Right renal cortex interstitium (tissue), 3 donors: ENCODE results near the gene ITGA11. TPM values are rescaled to one million over a fixed set of nuclear protein-coding genes. Genes with fewer than 3 reads are reported as not detected.

Experiments
- DNase-seq, 3 donors: peaks; one replicate each; pipeline ENCODE4 v3.0.0-alpha.2; 2013; ENCODE audit warnings: low read depth in 3 of 3, low spot score in 2 of 3
- polyA plus RNA-seq, 3 donors: library from polyadenylated mRNA; unstranded; fragments of 120-200 nt; gene quantifications; one replicate each; pipeline ENCODE4 v1.2.1, GENCODE V29; 2013; ENCODE audit not compliant: insufficient read length in 3 of 3

ITGA11 gene
- polyA plus RNA-seq, 3 donors: 2.0 to 3.9 (median 3.1) TPM

DNA sequence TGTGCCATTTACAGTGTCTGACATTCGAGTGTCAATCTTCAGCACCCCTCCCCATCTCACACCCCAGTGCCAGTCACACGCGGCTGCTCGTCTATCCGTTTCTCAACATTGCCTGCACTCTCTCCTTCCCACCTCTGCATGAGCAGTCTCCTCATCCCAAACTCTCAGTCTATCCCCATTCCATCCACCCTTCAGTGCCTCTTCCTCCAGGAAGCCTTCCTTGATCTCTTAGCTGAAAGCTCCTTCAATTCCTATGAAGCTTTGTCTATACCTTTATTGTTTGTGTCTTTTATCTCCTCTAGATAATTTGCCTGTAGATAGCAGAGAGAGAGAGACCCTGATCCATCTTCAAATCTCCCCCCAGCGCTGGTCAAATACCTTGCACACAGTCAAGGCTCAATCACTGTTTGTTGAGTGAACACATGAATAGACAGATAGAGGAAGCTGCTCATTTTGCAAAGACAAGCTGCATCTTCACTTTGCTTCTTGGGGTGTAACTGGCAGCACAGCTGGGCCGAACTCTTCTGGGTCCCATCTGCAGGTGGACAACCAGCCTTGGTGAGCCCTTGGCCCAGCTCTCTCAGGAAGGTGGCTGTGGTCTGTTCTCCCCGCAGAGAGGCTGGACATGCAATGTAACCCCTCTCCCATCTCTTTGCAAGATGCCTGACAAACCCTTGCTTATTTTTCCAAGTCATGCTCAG is 52.8 kb downstream of the ITGA11 start:
- no peak for DNase-seq

DNA sequence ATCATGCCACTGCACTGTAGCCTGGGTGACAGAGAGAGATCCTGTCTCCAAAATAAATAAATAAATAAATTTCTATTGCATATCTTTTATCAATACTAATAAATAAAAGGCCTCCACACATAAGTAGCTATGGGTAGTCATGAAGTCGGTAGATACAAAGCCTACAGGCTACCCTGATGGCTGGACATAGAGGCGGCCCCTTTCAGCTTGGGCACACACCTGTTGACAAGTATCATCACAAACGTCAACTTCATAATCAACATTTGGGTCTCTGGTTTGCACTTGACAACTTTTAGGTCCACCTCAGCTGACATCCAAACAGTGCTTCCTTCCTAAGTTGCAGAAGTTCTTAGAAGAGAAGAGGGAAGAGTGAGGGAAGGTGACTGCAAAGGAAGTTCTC is 53.4 kb downstream of the ITGA11 start:
- DNase-seq: no peak

DNA sequence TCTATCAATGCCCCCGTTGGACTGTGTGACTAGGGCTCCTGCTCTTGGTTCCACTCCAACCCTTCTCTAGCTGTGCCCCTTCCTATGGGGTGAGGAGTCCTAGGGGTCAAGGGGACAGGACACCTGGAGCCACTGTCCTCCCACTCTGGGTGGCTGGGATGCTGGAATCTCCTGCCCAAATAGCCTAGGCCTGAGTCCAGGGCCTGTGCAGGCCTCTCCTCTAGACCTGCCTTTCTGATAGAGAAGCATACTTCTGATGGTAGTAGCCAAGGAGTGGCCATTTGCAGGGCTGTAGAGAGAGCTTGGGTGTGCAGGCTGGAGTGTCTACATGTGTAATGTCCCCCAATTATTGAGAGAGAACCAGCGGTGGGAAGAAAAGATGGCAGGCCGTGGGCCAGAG is 54.2 kb downstream of the ITGA11 start:
- no peak for DNase-seq

- no peak for DNase-seq
Observed at GRCh38 chr15:68376447-68377060, 55.4 kb downstream of the ITGA11 start.

GRCh38 chr15:68375716-68376220 is 56.2 kb downstream of the ITGA11 start:
- DNase-seq: no peak

GRCh38 chr15:68375191-68375631 is 56.8 kb downstream of the ITGA11 start:
- no peak for DNase-seq

DNA sequence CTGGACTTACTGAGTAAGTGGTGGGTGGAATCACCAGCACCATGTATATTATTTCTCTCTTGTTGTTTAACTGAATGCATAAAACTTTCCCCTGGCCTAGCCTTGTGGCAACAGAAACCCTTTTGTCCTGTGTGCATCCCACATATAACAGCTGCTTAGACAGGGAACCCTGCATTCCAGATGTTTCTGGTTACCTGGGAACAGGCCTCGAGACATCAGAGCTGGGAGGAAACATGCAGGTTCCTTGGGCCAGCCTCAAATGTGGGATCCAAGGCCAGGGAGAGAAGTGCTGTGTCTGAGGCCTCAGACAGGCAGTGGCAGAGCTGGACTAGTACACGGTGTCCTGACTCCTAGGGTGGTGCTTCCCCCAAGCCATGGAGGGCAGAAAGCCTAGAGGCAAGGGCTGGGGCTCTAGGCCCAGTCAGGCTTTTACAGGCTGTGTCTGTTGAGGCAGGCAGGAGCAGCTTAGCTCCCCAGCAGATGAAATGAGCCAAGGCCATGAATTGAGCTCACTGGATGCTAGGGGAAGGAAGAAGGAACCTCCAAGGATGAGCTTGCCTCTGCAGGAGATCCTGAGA is 57.7 kb downstream of the ITGA11 start:
- no peak for DNase-seq

GRCh38 chr15:68373028-68373427 is 58.9 kb downstream of the ITGA11 start:
- DNase-seq: no peak

DNA sequence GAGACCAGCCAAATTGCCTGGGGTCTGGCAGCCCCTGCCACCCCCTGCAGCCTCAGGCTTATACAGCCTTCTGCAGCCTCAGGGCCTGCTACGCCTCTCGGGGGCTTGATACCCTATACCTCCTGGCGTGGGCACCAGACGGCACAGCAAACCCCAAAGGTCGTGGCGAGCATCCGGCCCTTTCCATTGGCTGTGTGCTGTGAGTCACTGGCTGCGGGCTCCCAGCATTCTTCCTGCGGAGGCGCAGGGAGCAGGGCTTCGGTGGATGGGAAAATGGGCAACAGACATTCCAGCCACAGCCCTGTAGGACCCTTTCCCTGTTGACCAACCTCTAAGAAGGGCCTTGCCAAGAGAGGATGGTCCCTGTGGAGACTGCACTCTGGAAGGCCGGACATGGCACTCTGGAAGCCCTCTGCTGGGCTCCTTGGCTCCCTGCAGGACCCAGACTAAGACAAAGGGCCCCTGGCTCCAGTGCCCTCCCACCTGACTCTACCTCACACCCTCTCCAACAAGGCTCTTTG is 59.6 kb downstream of the ITGA11 start:
- no peak for DNase-seq

GRCh38 chr15:68371851-68372250 is 60.1 kb downstream of the ITGA11 start:
- no peak for DNase-seq

DNA sequence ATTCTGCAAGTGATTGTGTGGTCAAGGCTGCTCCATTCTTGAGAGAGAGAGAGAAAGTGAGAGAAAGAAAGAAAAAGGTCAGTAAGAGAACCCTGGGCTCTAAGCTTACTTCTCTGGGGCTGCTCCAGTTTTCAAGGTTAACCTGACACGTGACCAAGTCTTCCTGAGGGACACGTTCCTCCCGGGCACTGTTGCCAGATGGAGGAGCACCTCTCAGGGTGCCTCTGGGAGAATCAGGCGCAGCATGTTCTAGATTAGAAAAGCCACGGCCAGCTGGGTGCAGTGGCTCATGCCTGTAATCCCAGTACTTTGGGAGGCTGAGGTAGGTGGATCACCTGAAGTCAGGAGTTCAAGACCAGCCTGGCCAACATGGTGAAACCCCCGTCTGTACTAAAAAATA is 60.8 kb downstream of the ITGA11 start:
- no peak for DNase-seq

DNA sequence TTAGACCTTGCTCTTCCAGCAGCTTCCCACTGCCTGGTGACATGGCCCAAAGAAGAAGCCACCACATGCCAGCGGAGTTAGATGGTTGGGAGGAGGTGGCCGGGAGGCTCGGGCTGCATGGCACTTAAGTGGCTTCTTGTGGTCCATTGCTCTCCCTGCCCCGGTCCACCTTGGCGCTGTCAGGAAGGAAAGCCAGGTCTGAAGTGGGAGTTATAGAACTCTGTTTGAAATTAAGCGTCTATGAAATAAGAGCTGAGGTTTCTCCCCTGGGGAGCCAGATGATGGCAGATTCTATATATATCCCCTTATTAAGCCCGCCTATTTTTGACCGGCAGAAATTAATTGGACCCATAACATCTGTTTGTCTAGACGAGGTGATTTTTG is 61.2 kb downstream of the ITGA11 start:
- DNase-seq: no peak

- DNase-seq: no peak
Observed at GRCh38 chr15:68369931-68370767, 61.8 kb downstream of the ITGA11 start.

DNA sequence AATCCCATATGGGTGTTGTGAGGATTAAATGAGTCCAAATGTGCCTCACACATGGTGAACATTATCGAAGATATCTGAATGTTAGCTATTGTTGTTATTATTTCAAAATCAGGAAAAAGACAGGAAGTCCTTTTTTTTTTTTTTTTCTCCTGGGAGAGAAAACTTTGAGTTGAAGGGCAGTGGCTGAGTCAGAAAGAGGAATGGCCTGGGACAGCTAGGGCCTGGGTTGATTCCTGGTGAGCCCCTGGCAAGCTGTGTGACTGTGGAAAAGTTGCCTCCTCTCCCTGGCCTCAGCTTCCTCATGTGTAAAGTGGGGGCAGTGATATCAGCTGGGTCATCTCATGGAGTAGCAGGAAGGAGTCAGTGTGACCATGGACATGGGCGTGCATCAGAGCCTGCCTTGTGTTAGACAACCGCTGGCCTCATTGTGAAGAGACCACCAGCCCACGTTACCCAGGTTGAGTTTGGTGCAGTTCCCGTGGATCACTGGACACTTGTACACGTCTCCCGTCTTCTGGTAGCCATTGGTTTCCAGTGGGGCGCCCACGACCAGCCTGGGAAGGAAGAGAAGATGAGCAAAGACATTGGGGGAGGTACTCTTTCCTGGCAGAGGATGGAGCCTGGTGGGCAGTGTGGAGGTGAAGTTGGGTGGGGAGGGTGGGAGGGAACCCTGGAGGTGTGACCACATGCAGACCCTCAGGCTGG is 63.1 kb downstream of the ITGA11 start:
- no peak for DNase-seq

DNA sequence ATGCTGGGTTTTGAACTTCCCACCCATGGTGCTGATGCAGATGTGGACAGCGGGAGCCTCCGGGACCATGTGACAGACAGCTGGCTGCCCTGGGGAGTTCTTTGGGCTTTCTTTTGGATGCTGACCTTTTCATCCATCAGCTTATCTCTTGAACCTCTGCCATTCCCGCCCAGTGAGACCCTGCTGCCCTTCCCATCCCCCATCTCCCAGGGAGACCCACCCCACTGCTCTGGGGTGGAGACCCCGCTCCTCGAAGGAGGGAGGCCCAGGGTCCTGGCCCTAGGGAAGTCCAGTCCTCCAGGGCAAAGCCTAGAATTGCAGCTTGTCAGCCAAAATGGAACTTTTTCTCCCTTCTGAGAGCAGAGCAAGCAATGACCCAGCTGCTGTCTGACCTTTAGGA is 64.0 kb downstream of the ITGA11 start:
- DNase-seq: no peak

DNA sequence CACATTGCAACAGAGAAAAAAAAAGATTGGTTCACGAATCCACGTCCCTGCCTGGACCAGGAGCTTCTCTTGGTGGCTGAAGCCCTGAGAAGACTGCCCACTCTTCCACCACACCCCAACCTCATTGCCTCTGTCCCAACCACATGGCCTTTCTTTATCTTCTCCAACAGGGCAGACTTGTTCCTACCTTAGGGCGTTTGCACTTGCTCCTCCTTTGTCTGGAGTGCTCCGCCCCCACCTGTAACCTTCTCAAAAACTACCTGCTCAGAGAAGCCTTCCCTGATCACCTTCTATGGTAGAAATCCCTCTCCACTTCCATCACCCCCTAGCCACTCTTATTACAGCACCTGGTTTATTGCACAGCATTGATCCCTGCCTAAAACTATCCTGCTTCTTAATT is 64.7 kb downstream of the ITGA11 start:
- DNase-seq: no peak

DNA sequence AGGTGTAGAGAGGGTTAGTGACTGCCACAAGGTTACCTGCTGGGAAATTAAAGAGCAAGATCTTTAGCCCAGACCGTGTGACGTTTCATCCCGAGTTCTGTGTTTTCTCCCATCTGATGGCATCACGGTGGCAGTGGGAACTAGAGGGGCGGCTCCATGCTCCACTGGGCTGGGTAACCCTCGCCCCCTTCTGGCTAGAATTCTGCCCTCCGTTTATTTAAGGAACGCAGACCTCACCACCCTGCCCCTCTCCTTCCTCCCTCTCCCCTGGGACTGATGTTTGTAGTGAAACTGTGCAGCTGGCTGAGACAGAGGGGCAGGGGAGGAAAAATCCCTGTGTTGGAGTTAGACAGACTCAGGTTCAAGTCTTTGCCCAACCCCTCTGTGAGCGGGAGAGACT is 65.6 kb downstream of the ITGA11 start:
- DNase-seq: no peak

- no peak for DNase-seq
Observed at GRCh38 chr15:68365770-68366169, 66.2 kb downstream of the ITGA11 start.

GRCh38 chr15:68365140-68365745 is 66.7 kb downstream of the ITGA11 start:
- DNase-seq: no peak

- no peak for DNase-seq
Observed at GRCh38 chr15:68364660-68365035, 67.3 kb downstream of the ITGA11 start.
